ENCODE data around the gene ADAMTS2. TPM values are rescaled to one million over a fixed set of nuclear protein-coding genes. Genes with fewer than 3 reads are reported as not detected.

ADAMTS2 gene
- total RNA-seq, 5 donors from 2014 or later (not counting 1 experiment from before 2014, with no cell fraction given) = 0.09 to 0.23 TPM; not detected in 3

- Mint-ChIP-seq H3K27me3 (peaks cover 0 to 4% of the 10 kb centered on the region in 2 donors), H3K27ac (no peak overlapping the region), H3K4me1 (no peaks in the 10 kb centered on the region), H3K36me3 (no peaks in the 10 kb centered on the region), H3K9me3 (no peaks in the 10 kb centered on the region), H3K4me3 (no peak overlapping the region)
- Histone ChIP-seq H3K4me3 (ENCODE audit: control insufficient read depth in 1 of 2, extremely low read depth in 1 of 2, low read length in 1 of 2) (no peak overlapping the region), H3K27me3 (replicated peaks in 1 of 2; ENCODE audit: control insufficient read depth in 2 of 2, extremely low read depth in 1 of 2, insufficient read depth in 2 of 2, low read length in 1 of 2) (peaks cover 0 to 6% of the 10 kb centered on the region in 2 experiments), H3K9me3 (no peaks in the 10 kb centered on the region), H3K36me3 (ENCODE audit: control insufficient read depth in 2 of 2, extremely low read depth in 1 of 2, insufficient read depth in 1 of 2, low read length in 1 of 2) (no peaks in the 10 kb centered on the region), H3K4me1 (ENCODE audit: control insufficient read depth in 1 of 2, extremely low read depth in 1 of 2, insufficient read depth in 2 of 2, low read length in 2 of 2) (no peaks in the 10 kb centered on the region), H3K27ac (ENCODE audit: low read length) (no peak overlapping the region)
- POLR2A ChIA-PET = no interaction called here
- CTCF ChIA-PET = no interaction called here
- DNase-seq (no peak), ATAC-seq (replicated peaks in 1 of 4) (no peak)
- 78% methylated on average over 9 of the region's 15 CpGs for WGBS (ENCODE audit: insufficient coverage)
These were observed 150.9 kb downstream of the ADAMTS2 start for GRCh38 chr5:179194201-179194910.

- ATAC-seq (replicated peaks in 1 of 4) (no peak), DNase-seq (no peak)
- Histone ChIP-seq H3K27me3 (replicated peaks in 1 of 2; ENCODE audit: control insufficient read depth in 2 of 2, extremely low read depth in 1 of 2, insufficient read depth in 2 of 2, low read length in 1 of 2) (peaks cover 0 to 3% of the 10 kb centered on the region in 2 experiments), H3K36me3 (ENCODE audit: control insufficient read depth in 2 of 2, extremely low read depth in 1 of 2, insufficient read depth in 1 of 2, low read length in 1 of 2) (no peaks in the 10 kb centered on the region), H3K27ac (ENCODE audit: low read length) (no peak overlapping the region), H3K9me3 (no peaks in the 10 kb centered on the region), H3K4me3 (ENCODE audit: control insufficient read depth in 1 of 2, extremely low read depth in 1 of 2, low read length in 1 of 2) (no peak overlapping the region), H3K4me1 (ENCODE audit: control insufficient read depth in 1 of 2, extremely low read depth in 1 of 2, insufficient read depth in 2 of 2, low read length in 2 of 2) (no peaks in the 10 kb centered on the region)
- WGBS (ENCODE audit: insufficient coverage) = 95% methylated on average over 6 of the region's 11 CpGs
- ChIA-PET POLR2A (no interaction called here), CTCF (no interaction called here)
- Mint-ChIP-seq H3K36me3 (no peaks in the 10 kb centered on the region), H3K9me3 (no peaks in the 10 kb centered on the region), H3K4me1 (no peaks in the 10 kb centered on the region), H3K4me3 (no peak overlapping the region), H3K27me3 (peaks cover 0 to 4% of the 10 kb centered on the region in 2 donors), H3K27ac (no peak overlapping the region)
These were observed 151.5 kb downstream of the ADAMTS2 start for GRCh38 chr5:179193746-179194145.

- no peaks in the 10 kb centered on the region for H3K4me1 Mint-ChIP-seq
These were observed 152.3 kb downstream of the ADAMTS2 start for GRCh38 chr5:179192891-179193470.

GRCh38 chr5:179192185-179192890 is 152.9 kb downstream of the ADAMTS2 start:
- no peaks in the 10 kb centered on the region for H3K9me3 ChIP-seq
- Mint-ChIP-seq H3K4me1 (no peaks in the 10 kb centered on the region), H3K4me3 (no peak overlapping the region), H3K27ac (no peak overlapping the region), H3K9me3 (no peaks in the 10 kb centered on the region), H3K27me3 (peaks cover 0 to 4% of the 10 kb centered on the region in 2 donors), H3K36me3 (no peaks in the 10 kb centered on the region)
- CTCF ChIA-PET = no interaction called here
- ATAC-seq (replicated peaks in 1 of 4) = no peak
- no peaks in the 10 kb centered on the region for H3K4me1 ChIP-seq (ENCODE audit: control insufficient read depth in 1 of 2, extremely low read depth in 1 of 2, insufficient read depth in 2 of 2, low read length in 2 of 2)
- 35% methylated on average over 17 of the region's 20 CpGs for WGBS (ENCODE audit: insufficient coverage)
- H3K27ac ChIP-seq (ENCODE audit: low read length) = no peak overlapping the region
- no peak for DNase-seq
- no peaks in the 10 kb centered on the region for H3K36me3 ChIP-seq (ENCODE audit: control insufficient read depth in 2 of 2, extremely low read depth in 1 of 2, insufficient read depth in 1 of 2, low read length in 1 of 2)
- H3K27me3 ChIP-seq (replicated peaks in 1 of 2; ENCODE audit: control insufficient read depth in 2 of 2, extremely low read depth in 1 of 2, insufficient read depth in 2 of 2, low read length in 1 of 2) = peaks cover 0 to 3% of the 10 kb centered on the region in 2 experiments
- H3K4me3 ChIP-seq (ENCODE audit: control insufficient read depth in 1 of 2, extremely low read depth in 1 of 2, low read length in 1 of 2) = no peak overlapping the region
- POLR2A ChIA-PET = no interaction called here

More at GRCh38 chr5:179192891-179193470, 152.3 kb downstream of the ADAMTS2 start:
- peaks cover 0 to 4% of the 10 kb centered on the region in 2 donors for H3K27me3 Mint-ChIP-seq
- H3K4me3 Mint-ChIP-seq = no peak overlapping the region
- peaks cover 0 to 3% of the 10 kb centered on the region in 2 experiments for H3K27me3 ChIP-seq (replicated peaks in 1 of 2; ENCODE audit: control insufficient read depth in 2 of 2, extremely low read depth in 1 of 2, insufficient read depth in 2 of 2, low read length in 1 of 2)
- no peaks in the 10 kb centered on the region for H3K36me3 Mint-ChIP-seq
- H3K9me3 Mint-ChIP-seq = no peaks in the 10 kb centered on the region
- H3K27ac ChIP-seq (ENCODE audit: low read length) = no peak overlapping the region
- CTCF ChIA-PET = no interaction called here
- POLR2A ChIA-PET = no interaction called here
- H3K9me3 ChIP-seq = no peaks in the 10 kb centered on the region
- DNase-seq (no peak), ATAC-seq (replicated peaks in 1 of 4) (no peak)
- no peak overlapping the region for H3K27ac Mint-ChIP-seq
- no peaks in the 10 kb centered on the region for H3K4me1 ChIP-seq (ENCODE audit: control insufficient read depth in 1 of 2, extremely low read depth in 1 of 2, insufficient read depth in 2 of 2, low read length in 2 of 2)
- whole genome bisulfite sequencing (ENCODE audit: insufficient coverage) = 75% methylated on average over 9 of the region's 22 CpGs
- no peaks in the 10 kb centered on the region for H3K36me3 ChIP-seq (ENCODE audit: control insufficient read depth in 2 of 2, extremely low read depth in 1 of 2, insufficient read depth in 1 of 2, low read length in 1 of 2)
- H3K4me3 ChIP-seq (ENCODE audit: control insufficient read depth in 1 of 2, extremely low read depth in 1 of 2, low read length in 1 of 2) = no peak overlapping the region

- Histone ChIP-seq H3K27ac (ENCODE audit: low read length) (no peak overlapping the region), H3K9me3 (no peaks in the 10 kb centered on the region), H3K36me3 (ENCODE audit: control insufficient read depth in 2 of 2, extremely low read depth in 1 of 2, insufficient read depth in 1 of 2, low read length in 1 of 2) (no peaks in the 10 kb centered on the region), H3K4me3 (ENCODE audit: control insufficient read depth in 1 of 2, extremely low read depth in 1 of 2, low read length in 1 of 2) (no peak overlapping the region), H3K4me1 (ENCODE audit: control insufficient read depth in 1 of 2, extremely low read depth in 1 of 2, insufficient read depth in 2 of 2, low read length in 2 of 2) (no peaks in the 10 kb centered on the region), H3K27me3 (replicated peaks in 1 of 2; ENCODE audit: control insufficient read depth in 2 of 2, extremely low read depth in 1 of 2, insufficient read depth in 2 of 2, low read length in 1 of 2) (peaks cover 0 to 3% of the 10 kb centered on the region in 2 experiments)
- 80% methylated on average over 10 of the region's 14 CpGs for WGBS (ENCODE audit: insufficient coverage)
- CTCF ChIA-PET = no interaction called here
- H3K27ac Mint-ChIP-seq = no peak overlapping the region
- ATAC-seq (replicated peaks in 1 of 4) = no peak
- no peaks in the 10 kb centered on the region for H3K36me3 Mint-ChIP-seq
- H3K9me3 Mint-ChIP-seq = no peaks in the 10 kb centered on the region
- peaks cover 4 to 5% of the 10 kb centered on the region in 2 donors for H3K27me3 Mint-ChIP-seq
- H3K4me3 Mint-ChIP-seq = no peak overlapping the region
- DNase-seq = no peak
- H3K4me1 Mint-ChIP-seq = no peaks in the 10 kb centered on the region
- POLR2A ChIA-PET = no interaction called here
These were observed 153.6 kb downstream of the ADAMTS2 start for GRCh38 chr5:179191506-179192184.

- H3K27ac ChIP-seq (ENCODE audit: low read length) = no peak overlapping the region
- no peaks in the 10 kb centered on the region for H3K9me3 Mint-ChIP-seq
- peaks cover 4 to 5% of the 10 kb centered on the region in 2 donors for H3K27me3 Mint-ChIP-seq
- H3K4me1 ChIP-seq (ENCODE audit: control insufficient read depth in 1 of 2, extremely low read depth in 1 of 2, insufficient read depth in 2 of 2, low read length in 2 of 2) = no peaks in the 10 kb centered on the region
- CTCF ChIA-PET = no interaction called here
- H3K27ac Mint-ChIP-seq = no peak overlapping the region
- H3K27me3 ChIP-seq (replicated peaks in 1 of 2; ENCODE audit: control insufficient read depth in 2 of 2, extremely low read depth in 1 of 2, insufficient read depth in 2 of 2, low read length in 1 of 2) = peaks cover 0 to 7% of the 10 kb centered on the region in 2 experiments
- no peaks in the 10 kb centered on the region for H3K36me3 ChIP-seq (ENCODE audit: control insufficient read depth in 2 of 2, extremely low read depth in 1 of 2, insufficient read depth in 1 of 2, low read length in 1 of 2)
- H3K4me3 ChIP-seq (ENCODE audit: control insufficient read depth in 1 of 2, extremely low read depth in 1 of 2, low read length in 1 of 2) = no peak overlapping the region
- no peaks in the 10 kb centered on the region for H3K4me1 Mint-ChIP-seq
- WGBS (ENCODE audit: insufficient coverage) = 83% methylated on average over 22 of the region's 26 CpGs
- DNase-seq (no peak), ATAC-seq (replicated peaks in 1 of 4) (no peak)
- no peak overlapping the region for H3K4me3 Mint-ChIP-seq
- POLR2A ChIA-PET = no interaction called here
- no peaks in the 10 kb centered on the region for H3K9me3 ChIP-seq
- H3K36me3 Mint-ChIP-seq = no peaks in the 10 kb centered on the region
These were observed 154.3 kb downstream of the ADAMTS2 start for GRCh38 chr5:179190851-179191505.

Measured in T-cell (primary cell).